HG03457 (cell line): Measurements from ENCODE around the gene CPEB2.
"Not testable (repeated sequence)": the region's sequence is repeated elsewhere in the genome, so short reads cannot be mapped to it uniquely, and the experiment has no call there.

Experiments used
- ATAC-seq: cut with Tn5 transposase; IDR thresholded peaks from one replicate; pipeline ENCODE4 v1.9.1; 2021; ENCODE audit warnings: moderate number of reproducible peaks; ENCODE audit not compliant: unreplicated experiment

CPEB2 gene

DNA sequence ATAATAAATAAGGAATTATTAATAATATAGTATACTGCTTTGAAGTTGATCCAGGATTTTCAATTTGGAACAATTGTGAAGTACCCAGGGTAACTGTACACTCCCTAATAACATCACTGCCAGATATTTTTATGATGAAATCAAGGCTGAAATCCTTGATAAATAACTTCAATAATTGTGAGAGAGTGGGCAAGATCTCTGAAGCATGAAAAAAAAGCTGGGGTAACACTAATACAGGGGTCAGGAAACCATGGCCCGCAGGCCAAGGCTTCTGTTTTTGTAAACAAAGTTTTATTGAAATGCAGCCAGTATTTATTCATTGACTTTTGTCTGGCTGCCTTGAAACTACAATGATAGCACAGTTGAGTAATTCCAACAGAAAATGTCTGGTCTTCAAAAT, 41.6 kb downstream of the CPEB2 start:
- ATAC-seq: no peak

DNA sequence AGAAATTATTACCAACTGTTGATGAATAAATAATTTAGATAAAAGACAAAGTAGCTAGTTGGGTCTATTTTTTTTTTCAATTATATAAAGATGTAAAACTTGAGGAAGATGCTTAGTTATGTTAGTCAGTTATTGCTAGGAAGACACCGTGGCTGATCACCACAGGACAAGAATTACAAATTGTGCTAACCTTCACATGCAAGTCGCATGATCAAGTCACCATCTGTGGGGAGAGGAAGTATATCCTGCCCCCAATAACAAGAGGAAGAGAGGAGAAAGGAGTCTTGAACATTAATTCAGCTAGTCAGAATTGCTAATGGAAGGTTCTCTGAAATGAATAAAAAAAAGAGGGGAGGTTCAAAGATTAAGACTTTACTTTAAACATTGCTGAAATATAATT, 52.3 kb downstream of the CPEB2 start:
- no peak for ATAC-seq

DNA sequence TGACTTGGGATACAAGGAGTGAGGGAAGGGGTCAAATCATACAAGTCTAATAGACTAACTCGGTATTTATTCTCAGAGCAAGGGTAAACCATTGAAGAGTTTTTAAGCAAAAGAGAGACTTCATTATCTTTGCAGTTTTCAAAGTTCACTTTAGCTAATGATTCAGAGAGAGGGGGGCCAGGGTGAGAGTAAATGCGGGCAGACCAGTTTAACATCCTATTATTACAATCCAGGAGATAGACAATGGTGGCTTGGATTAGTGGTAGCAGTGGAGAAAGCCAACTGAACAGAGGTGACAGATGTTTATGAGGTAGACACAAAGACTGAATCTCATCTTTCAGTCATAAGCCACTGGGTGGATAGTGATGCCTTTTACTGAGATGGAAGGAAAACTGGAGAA, 57.9 kb downstream of the CPEB2 start:
- no peak for ATAC-seq

DNA sequence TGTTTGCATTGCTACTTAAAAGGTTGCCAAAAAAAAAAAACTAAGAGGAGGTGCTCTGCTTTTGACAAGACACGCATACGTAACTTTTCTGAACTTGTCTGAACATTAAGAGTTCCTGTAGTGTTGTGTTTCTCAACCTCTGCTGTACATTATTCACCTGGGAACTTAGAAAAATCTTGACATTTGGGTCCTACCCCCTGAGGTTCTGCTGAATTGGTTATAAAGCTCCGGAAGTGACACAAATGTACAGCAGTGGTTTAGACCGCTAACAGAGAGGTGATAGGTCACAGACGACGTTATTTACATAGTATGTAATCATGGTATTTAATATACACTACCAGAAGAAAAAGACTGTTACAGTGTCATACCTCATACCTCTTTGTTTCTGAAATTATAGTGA, 61.1 kb downstream of the CPEB2 start:
- ATAC-seq: no peak

DNA sequence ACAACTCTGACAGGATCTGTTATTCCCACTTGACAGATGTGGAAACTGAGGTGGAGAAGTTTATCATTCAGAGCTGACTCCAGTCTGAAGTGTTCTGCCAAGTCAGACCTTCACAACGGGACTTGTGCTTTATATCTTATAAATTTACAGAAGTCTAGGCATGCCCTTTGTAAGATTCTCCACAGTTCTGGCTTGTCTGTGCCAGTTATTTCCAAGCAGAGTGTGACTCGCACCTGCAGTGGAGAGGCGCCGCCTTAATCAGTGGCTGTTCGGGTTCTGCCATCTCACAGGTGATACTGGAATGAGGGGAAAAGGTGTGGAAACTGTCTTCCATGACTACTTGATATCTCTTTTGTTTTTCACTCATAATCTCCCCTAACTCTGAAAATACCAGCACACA, 63.2 kb downstream of the CPEB2 start:
- no peak for ATAC-seq

DNA sequence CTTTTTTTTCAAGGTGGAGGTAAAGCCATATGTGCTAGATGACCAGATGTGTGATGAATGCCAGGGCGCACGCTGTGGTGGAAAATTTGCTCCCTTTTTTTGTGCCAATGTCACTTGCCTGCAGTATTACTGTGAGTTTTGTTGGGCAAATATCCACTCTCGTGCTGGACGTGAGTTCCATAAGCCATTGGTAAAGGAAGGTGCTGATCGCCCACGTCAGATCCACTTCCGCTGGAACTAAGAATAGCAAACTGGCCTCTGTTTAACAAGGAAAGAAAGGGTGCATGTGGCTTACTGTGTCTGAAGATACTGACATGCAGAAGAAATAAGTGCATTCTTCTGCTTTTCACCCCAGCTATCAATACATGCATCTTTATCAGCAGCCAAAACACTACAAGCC, 63.9 kb downstream of the CPEB2 start:
- no peak for ATAC-seq

DNA sequence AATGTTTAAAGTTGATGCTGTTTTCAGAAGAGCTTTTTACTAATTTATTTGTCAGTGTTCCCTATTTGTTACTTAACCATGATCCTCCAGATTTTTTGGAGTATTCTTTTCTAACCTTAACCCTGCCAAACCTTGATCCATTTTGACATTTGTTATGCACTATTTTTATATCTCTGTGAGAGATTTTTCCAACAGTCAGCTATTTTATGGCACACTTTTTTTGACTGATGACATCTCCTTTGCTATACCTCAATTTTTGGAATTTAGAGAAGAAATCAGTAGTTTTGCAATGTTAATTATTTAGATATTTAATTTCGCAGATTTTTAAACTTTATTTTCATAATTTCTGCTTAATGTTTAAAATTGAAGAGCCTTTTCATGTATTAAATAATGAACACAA, 66.0 kb downstream of the CPEB2 start:
- no peak for ATAC-seq

DNA sequence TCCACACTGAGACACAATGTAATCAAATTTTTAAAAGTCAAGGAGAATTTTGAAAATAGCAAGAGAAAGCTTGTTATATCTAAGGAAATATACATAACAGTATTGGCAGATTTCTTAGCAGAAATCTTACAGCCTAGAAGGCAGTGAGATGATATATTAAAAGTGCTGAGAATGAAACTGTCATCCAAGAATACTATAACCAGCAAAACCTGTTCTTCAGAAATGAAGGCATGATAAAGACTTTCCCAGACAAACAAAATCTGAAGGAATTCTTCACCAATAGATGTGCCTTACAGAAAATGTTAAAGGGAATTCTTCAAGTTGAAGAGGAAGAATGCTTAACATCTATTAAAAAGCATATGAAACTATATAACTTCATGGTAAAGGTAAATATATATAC, 73.6 kb downstream of the CPEB2 start:
- ATAC-seq: no peak

DNA sequence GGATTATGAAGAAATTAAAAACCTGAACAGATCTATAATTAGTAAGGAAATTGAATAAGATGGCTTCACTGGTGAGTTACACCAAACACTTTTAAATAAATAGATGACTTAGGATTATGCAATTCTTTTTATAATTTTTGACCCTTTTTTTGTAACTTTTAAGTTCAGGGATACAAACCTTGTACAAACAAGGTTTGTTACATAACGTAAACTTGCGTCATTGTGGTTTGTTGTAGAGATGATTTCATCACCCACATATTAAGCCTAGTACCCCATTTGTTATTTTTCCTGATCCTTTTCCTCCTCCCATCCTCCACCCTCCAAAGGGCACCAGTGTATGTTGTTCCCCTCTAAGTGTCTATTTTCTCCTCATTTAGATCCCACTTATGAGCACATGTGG, 75.7 kb downstream of the CPEB2 start:
- no peak for ATAC-seq

DNA sequence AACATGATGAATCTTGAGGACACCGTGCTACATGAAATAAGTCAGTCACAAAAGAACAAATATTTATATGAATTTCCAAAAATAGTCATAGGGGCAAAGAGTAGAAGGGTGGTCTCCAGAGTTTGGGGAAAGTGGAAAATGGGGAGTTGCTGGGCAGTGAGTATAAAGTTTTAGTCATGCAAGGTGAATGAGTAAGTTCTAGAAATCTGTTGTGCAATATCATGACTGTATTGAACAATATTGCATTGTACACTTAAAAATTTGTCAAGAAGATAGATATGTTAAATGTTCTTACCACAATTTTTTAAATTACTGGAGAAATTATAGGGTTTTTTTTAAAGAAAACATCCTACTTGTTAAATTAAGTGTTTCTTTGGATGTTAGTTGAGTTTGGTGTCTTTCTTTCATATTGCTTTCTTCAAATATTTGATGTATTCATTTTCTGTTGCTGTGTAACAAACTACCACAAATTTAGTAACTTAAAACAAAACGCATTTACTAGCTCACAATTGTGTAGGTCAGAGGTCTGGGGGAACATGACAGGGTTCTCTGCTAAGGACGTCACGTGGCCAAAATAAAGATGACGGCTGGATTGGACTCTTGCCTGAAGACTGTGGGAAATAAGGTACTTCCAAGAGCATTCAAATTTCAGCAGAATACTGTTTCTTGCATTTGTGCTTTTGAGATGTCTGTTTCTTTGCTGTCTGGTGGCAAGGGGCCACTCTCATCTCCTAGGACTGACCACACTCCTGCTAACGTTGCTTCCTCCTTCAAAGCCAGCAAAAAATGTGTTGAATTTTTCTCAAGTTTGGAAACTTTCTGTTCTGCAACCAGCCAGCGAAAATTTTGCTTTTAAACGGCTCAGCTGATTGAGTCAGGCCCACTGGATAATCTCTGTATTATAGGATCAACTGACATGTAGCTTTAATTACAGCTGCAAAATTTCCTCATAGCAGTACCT, 76.7 kb downstream of the CPEB2 start:
- ATAC-seq: no peak

DNA sequence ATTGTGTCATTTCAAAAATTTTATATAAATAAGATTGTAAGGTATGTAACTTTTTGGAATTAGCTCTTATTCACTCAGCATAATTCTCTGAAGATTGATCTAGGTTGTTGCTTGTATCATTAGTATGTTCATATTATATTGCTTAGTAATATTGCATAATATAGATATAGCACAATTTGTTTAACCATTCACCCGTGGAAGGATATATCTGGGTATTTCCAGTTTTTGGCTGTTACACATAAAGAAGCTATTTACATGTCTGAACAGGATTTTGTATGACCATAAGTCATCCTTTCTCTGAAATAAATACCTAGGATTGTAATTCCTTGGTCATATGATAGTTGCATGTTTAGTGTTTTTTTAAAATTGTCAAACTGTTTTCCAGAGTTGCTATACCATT, 82.5 kb downstream of the CPEB2 start:
- no peak for ATAC-seq

DNA sequence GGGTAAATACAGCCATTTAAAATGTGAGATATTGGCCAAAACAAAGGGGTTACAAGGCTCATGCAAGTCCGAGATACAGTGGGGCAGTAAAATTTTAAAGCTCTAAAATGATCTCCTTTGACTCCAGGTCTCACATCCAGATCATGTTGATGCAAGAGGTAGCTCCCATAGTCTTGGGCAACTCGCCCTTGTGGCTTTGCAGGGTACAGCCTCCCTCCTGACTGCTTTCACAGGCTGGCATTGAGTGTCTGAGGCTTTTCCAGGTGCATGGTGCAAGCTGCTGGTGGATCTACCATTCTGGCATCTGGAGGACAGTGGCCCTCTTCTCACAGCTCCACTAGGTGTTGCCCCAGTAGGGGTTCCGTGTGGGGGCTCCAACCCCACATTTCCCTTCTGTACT, 83.5 kb downstream of the CPEB2 start:
- not testable (repeated sequence) for ATAC-seq

DNA sequence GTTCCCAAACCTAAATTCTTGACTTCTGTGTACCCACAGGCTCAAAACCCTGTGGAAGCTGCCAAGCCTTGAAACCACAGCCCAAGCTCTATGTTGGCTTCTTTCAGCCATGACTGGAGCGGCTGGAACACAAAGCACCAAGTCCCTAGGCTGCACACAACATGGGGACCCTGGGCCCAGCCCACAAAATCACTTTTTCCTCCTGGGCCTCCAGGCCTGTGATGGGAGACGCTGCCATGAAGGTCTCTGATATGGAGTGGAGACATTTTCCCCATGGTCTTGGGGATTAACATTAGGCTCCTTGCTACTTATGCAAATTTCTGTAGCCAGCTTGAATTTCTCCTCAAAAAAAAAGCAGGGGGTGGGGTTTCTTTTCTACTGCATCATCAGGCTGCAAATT, 84.0 kb downstream of the CPEB2 start:
- ATAC-seq: not testable (repeated sequence)

DNA sequence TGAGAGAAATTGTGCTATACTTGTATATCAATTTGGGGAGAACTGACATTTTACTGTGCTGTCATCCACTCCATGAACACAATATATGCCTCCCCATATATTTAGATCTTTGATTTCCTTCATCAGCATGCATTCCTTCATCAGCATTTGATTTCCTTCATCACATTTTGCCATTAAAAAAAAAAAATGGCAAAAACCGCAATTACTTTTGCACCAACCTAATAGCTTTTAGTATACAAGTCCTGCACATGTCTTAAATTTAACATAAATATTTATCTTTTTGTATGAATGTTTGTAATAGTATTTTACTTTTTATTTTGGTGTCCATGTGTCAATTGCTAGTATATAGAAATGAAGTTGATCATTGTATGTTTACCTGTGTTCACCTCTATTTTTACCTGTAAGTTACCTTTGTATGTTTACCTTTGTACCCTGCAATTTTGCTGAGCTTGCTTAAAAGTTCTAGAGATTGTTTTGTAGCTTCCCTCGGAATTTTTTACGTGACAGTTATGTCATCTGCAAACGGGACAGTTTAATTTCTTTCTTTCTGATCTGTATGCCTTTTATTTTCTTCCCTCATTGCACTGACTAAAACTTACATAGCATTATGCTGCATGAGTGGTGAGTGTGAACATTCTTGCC, 86.2 kb downstream of the CPEB2 start:
- ATAC-seq: no peak

DNA sequence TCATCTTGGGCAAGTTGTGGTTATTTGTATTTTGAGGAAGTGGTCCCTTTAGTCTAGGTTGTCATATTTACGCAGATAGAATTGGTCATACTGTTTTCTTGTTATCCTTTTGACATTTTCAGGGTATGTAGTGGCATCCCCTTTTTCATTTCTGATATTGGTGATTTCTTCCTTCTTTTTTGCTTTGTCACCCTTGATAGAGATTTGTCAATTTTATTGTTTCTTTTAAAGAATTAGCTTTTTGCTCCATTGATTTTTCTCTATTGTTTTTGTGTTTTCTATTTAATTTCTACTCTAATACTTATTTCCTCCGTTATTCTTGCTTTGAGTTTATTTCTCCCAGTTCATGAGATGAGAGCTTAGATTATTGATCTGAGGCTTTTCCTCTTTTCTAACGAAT, 87.7 kb downstream of the CPEB2 start:
- no peak for ATAC-seq

DNA sequence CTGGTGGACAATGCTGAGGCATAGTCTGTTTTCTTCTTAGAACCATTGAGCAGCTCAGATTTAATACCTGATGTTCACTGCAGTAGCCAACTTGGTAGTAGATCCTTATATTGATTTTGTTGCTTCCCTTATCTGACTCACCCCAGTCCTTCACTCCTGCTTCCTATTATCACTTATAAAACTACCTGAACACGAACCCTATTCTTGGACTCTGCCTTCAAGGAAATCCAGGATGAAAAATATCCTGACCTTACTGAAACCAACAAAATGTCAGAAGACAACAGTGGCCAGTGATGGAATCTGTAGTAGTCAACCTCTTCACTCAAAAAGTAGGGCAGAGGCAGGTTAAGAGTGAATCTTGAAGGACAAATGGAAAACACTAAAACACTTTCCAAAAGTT, 98.1 kb downstream of the CPEB2 start:
- no peak for ATAC-seq

DNA sequence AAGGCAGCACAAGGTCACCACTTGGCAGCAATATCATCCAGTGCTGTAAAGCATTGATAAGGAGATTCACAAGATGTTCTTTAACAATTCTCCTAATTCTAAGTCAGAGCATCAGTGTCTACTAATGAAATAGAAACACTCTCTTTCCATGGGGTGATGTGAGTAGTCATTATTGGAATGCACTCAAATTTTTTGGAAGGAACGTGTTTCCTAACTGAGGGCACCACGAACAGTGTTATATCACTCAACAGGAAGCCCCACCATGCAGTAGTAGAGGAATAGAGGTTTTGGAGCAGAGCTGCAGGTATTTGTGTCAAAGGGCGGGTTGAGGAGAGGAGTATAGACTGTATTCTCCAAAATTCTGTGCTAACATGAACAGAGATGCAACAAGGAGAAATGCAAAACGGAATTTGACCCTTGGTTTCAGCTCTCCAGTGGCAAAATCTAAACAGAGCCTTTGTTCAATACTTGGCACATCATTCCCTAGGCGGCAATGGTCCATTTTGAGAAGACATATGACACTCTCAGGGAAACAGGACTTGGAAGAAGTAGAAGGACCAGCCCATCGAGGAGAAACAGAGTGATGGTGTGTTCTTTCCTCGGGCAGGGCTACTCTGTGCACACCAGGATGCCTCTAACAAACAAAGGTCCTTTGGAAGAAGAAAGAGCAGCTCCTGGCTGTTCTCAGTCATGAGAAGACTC, 98.9 kb downstream of the CPEB2 start:
- ATAC-seq: no peak

DNA sequence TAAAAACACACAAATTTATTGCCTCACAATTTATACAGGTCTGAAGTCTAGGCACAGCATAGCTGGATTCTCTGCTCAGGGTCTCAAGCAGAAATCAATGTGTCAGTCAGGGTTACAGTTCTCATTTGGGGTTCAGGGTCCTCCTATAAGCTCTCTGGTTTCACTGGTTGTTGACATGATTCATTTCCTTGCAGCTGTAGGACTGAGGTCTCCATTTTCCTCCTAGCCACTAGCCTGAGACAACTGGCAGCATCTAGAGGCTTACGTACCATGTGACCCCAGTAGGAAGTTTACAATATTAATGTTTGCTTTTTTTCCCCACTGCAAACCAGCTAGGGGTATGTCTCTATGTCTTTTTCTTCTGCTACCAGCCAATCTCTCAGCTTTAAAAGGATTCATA, 102.5 kb downstream of the CPEB2 start:
- no peak for ATAC-seq

DNA sequence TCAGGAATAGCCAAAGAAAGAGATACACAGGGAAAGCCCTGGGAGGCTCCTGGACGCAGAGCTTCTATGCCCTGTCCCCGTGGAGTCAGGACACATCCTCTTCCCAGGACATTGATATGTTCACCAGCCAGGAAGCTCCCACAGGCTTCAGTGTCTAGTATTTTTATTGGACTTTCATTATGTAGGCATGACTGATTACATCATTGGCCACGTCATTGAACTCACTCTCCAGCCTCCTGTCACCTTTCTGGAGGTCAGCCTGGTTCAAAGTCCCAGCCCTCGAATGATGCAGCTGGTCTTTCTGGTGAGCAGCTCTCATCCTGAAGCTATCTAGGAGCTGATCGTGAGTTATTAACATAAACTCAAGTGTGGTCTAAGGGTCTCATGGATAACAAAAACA, 104.1 kb downstream of the CPEB2 start:
- no peak for ATAC-seq

DNA sequence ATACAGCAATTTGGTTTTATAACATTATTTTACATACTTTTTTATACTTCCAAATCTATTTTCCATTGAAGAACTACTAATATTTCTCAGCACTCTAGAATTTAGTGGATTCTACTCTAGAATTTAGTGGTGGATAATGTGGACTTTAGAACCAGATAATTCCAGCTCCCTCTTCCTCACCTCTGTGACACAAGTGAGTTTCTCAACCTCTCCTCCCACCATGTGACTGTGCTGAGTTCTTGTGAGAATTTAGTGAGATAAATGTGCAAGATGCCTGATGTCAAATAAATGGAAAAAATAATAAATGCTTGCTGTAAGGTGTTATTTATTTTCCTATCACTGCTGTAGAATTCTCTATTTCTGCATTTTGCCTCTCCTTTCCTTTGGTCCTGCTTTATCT, 107.3 kb downstream of the CPEB2 start:
- no peak for ATAC-seq

DNA sequence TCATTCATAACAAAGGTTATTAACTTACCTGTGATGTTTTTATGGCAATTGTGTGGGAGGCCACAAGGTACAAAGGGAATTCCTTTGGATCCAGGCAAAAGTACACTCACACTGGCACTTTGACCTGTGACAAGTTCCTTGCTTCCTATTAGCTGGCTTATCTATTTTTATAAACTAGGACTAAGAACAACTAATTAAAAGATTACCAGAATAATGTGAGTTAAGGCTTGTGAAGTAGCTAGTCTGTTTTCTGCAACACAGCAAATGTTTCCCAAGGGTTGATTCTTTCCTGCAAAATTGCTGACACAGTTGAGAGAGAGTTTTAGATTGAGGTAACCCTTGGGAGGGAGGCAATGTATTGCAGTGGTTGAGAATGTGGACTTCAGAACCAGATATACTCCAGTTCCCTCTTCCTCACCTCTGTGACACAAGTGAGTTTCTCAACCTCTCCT, 107.9 kb downstream of the CPEB2 start:
- ATAC-seq: no peak
